OCI-LY7 (cell line): Measurements from ENCODE around the gene BBX. TPM values are rescaled to one million over a fixed set of nuclear protein-coding genes. Genes with fewer than 3 reads are reported as not detected.

Source experiments
- BruUV-seq: library from RNA; stranded (reverse); fragments of 400-500 nt; replicated peaks from 2 replicates; lab custom pipeline; 2021; lab: Mats Ljungman, UMichigan
- CTCF ChIA-PET: fragments of 300-600 bp; sonication (Branson Sonifier 250); formaldehyde crosslinking; loops from one replicate; lab custom pipeline; 2022; ENCODE audit warnings: antibody characterized with exemption; ENCODE audit not compliant: unreplicated experiment; lab: Charles Lee
- POLR2A ChIA-PET: fragments of 300-600 bp; sonication (Branson Sonifier 250); formaldehyde crosslinking; loops from one replicate; lab custom pipeline; 2022; ENCODE audit warnings: antibody characterized with exemption; lab: Charles Lee
- DNase-seq: peaks from one replicate; pipeline ENCODE4 v3.0.0-alpha.2; 2015; ENCODE audit warnings: low spot score
- H2AFZ ChIP-seq: fragments of 200-600 bp; sonication (generic), shearing (Covaris generic); 2 replicates; pipeline ENCODE4 v1.6.1; 2014; ENCODE audit warnings: mild to moderate bottlenecking, antibody characterized with exemption, low read length, moderate library complexity
- H3K27ac ChIP-seq: fragments of 200-600 bp; sonication (generic); 2 replicates; pipeline ENCODE4 v1.5.1; 2014; ENCODE audit warnings: mixed run types, low read depth, mild to moderate bottlenecking, moderate library complexity, low read length, inconsistent platforms; ENCODE audit not compliant: poor library complexity, severe bottlenecking
- H3K36me3 ChIP-seq: fragments of 200-600 bp; sonication (generic); 2 replicates; pipeline ENCODE4 v1.6.1; 2014; ENCODE audit warnings: mild to moderate bottlenecking, antibody characterized with exemption, low read length, moderate library complexity, mixed read lengths; ENCODE audit not compliant: insufficient read depth
- H3K4me1 ChIP-seq: fragments of 200-600 bp; sonication (generic); 2 replicates; pipeline ENCODE4 v1.5.1; 2014; ENCODE audit warnings: mild to moderate bottlenecking, low read length; ENCODE audit not compliant: insufficient read depth, poor library complexity, severe bottlenecking
- H3K4me2 ChIP-seq: fragments of 200-600 bp; sonication (generic); 2 replicates; pipeline ENCODE4 v1.6.1; 2014; ENCODE audit warnings: mild to moderate bottlenecking, low read length
- H3K4me3 ChIP-seq: fragments of 200-600 bp; sonication (generic); 2 replicates; pipeline ENCODE4 v1.5.1; 2014; ENCODE audit warnings: mild to moderate bottlenecking, low read depth, low read length; ENCODE audit not compliant: poor library complexity, severe bottlenecking
- H3K79me2 ChIP-seq: fragments of 200-600 bp; sonication (generic); 2 replicates; pipeline ENCODE4 v1.6.1; 2016; ENCODE audit warnings: low read depth, mild to moderate bottlenecking, low read length, moderate library complexity, mixed read lengths; ENCODE audit not compliant: insufficient read depth
- H3K9me2 ChIP-seq: fragments of 200-600 bp; sonication (generic); 2 replicates; pipeline ENCODE4 v1.6.1; 2016; ENCODE audit warnings: mild to moderate bottlenecking, low read length, mixed read lengths; ENCODE audit not compliant: insufficient read depth
- H3K9me3 ChIP-seq: fragments of 200-600 bp; sonication (generic); 2 replicates; pipeline ENCODE4 v1.6.1; 2014; ENCODE audit warnings: mild to moderate bottlenecking, mixed run types, low read length, mixed read lengths
- H4K20me1 ChIP-seq: fragments of 200-600 bp; sonication (generic); 2 replicates; pipeline ENCODE4 v1.6.1; 2014; ENCODE audit warnings: mild to moderate bottlenecking, antibody characterized with exemption, low read length, moderate library complexity, mixed read lengths; ENCODE audit not compliant: insufficient read depth
- CTCF ChIP-seq: fragments of 200-600 bp; sonication (generic); conservative IDR thresholded peaks from 2 replicates; pipeline ENCODE4 v1.5.1; 2014; ENCODE audit warnings: mild to moderate bottlenecking, antibody characterized with exemption, low read length, moderate library complexity, mixed read lengths
- EZH2phosphoT487 ChIP-seq: fragments of 200-600 bp; sonication (generic); IDR thresholded peaks from 2 replicates; pipeline ENCODE4 v1.6.1; 2018; ENCODE audit warnings: low read depth, borderline replicate concordance, mild to moderate bottlenecking, mixed run types, antibody characterized with exemption, low read length, moderate library complexity, mixed read lengths
- intact Hi-C: fragments of 100-400 bp; cut with micrococcal nuclease; formaldehyde crosslinking; loops from one replicate; pipeline ENCODE4 v1.10.0; 2022; ENCODE audit not compliant: unreplicated experiment
- total RNA-seq, 2 experiments: library from RNA; depleted of rRNA in 1 of 2; stranded (reverse); fragments of >200 nt in 1 of 2; shearing (Covaris generic) in 1 of 2; gene quantifications; 2 replicates each; pipeline ENCODE4 v1.2.3, GENCODE V29; 2014 to 2022

BBX gene
- total RNA-seq, 2 experiments from 2014 or later = 27.0 to 49.8 TPM

- Histone ChIP-seq H3K4me3 (peak overlapping the region; percentile 65), H3K27ac (peak overlapping the region; percentile 49), H3K36me3 (no peaks in the 10 kb centered on the region), H3K4me2 (peak overlapping the region; percentile 93), H3K9me3 (no peaks in the 10 kb centered on the region), H3K9me2 (no peaks in the 10 kb centered on the region), H2AFZ (peak overlapping the region; percentile 71), H3K4me1 (peaks cover 43% of the 10 kb centered on the region), H3K79me2 (peaks cover 16% of the 10 kb centered on the region; the same call in 1 of the 2 replicates), H4K20me1 (no peaks in the 10 kb centered on the region)
- TF ChIP-seq EZH2phosphoT487 (no peak), CTCF (no peak)
- DNase-seq = no peak
- no TSS peak for BruUV-seq
- POLR2A ChIA-PET = interaction anchor here (0.7 to 2.6 kb wide), 9 partner anchors 9 to 621 kb away, joined by 3 to 11 read pairs (median 3); no protein-coding TSS in a partner anchor
- CTCF ChIA-PET = interaction anchor here (1.0 kb wide), 2 partner anchors 13 to 33 kb away, joined by 3 read pairs; no protein-coding TSS in a partner anchor
- intact Hi-C loops = loop anchor here (2.0 to 5.0 kb wide), 2 partner anchors 77 to 173 kb away; partner anchors contain the start of gene BBX
Observed at GRCh38 chr3:107599772-107600145, 77.0 kb downstream of the BBX start.

- Histone ChIP-seq H3K9me2 (no peaks in the 10 kb centered on the region), H2AFZ (no peak overlapping the region), H3K4me2 (peak overlapping the region; percentile 93; the same call in 1 of the 2 replicates), H3K4me3 (no peak overlapping the region), H4K20me1 (no peaks in the 10 kb centered on the region), H3K79me2 (peaks cover 16% of the 10 kb centered on the region; the same call in 1 of the 2 replicates), H3K27ac (no peak overlapping the region), H3K4me1 (peaks cover 43% of the 10 kb centered on the region), H3K36me3 (no peaks in the 10 kb centered on the region), H3K9me3 (no peaks in the 10 kb centered on the region)
- no TSS peak for BruUV-seq
- ChIA-PET POLR2A (interaction anchor here (0.6 to 1.8 kb wide), 5 partner anchors 14 to 1799 kb away, joined by 3 to 9 read pairs (median 3); no protein-coding TSS in a partner anchor), CTCF (no interaction called here)
- intact Hi-C loops = no loop called here
- TF ChIP-seq EZH2phosphoT487 (no peak), CTCF (no peak)
- DNase-seq = no peak
Observed at GRCh38 chr3:107600780-107601179, 78.0 kb downstream of the BBX start.
